ENCODE data around the gene NWD2.
A peak's percentile ranks its signal among the peaks of the same experiment; 100 is the strongest.
"Not testable (repeated sequence)": the region's sequence is repeated elsewhere in the genome, so short reads cannot be mapped to it uniquely, and the experiment has no call there.

Gene NWD2

GRCh38 chr4:37400241-37400881 lies 155.8 kb downstream of the NWD2 start:
- no peak for DNase-seq

DNA sequence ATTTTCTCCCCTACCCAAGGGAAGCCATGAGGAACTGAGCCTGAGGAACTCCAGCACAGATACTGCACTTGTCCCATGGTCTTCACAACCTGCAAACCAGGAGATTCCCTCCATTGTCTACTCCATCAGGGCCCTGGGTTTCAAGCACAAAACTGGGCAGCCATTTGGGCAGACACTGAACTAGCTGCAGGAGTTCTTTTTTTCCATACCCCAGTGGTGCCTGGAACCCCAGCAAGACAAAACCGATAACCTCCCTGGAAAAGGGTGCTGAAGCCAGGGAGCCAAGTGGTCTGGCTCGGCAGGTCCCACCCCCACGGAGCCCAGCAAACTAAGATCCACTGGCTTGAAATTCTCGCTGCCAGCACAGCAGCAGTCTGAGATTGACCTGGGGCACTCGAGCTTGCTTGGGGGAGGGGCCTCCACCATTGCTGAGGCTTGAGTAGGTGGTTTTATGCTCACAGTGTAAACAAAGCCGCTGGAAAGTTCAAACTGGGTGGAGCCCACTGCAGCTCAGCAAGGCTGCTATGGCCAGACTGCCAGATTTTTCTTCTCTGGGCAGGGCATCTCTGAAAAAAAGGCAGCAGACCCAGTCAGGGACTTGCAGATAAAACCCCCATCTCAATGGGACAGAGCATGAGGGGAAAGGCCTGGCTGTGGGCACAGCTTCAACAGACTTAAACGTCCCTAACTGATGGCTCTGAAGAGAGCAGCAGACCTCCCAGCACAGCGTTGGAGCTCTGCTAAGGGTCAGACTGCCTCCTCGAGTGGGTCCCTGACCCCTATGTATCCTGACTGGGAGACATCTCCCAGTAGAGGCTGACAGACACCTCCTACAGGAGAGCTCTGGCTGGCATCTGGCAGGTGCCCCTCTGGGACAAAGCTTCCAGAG lies 163.6 kb downstream of the NWD2 start:
- not testable (repeated sequence) for DNase-seq

GRCh38 chr4:37413612-37414011 lies 169.1 kb downstream of the NWD2 start:
- DNase-seq, result not testable (repeated sequence)

GRCh38 chr4:37415845-37416369 lies 171.4 kb downstream of the NWD2 start:
- no peak for DNase-seq

GRCh38 chr4:37421614-37422013 lies 177.1 kb downstream of the NWD2 start:
- DNase-seq, result no peak

GRCh38 chr4:37422102-37422501 lies 177.6 kb downstream of the NWD2 start:
- DNase-seq, result no peak

DNA sequence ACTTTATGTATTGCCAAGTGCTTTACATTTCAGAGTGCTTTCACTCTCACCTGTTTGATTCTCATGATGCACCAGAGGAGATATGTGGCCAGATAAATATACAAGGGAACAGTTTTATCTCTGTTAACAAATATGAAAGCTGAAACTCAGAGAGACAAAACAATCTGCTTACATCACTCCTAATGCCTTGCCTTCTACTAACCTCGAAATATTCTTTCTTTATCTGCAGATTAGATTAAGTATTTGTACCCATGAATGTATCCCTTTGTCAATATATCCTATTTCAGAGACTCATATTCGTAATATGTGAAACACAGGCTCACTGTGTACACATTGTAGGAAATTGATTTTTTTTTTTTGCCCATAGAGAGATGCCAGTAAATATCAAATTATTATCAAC lies 178.1 kb downstream of the NWD2 start:
- DNase-seq, result no peak

DNA sequence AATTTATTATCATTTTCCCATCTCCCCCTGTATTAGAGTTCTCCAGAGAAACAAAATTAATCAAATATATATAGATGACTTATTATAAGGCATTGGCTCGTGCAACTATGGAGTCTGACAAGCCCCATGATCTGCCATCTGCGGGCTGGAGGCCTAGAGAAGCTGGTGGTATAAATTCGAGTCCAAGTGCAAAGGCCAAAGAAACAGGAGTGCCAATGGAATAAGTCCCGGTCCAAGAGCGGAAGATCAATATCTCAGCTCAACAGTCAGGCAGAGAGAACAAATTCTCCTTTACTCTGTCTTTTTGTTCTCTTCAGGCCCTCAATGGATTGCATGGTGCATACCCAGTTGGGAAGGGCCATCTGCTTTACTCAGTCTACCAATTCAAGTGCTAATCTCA lies 178.8 kb downstream of the NWD2 start:
- no peak for DNase-seq

- DNase-seq, result no peak
Measured at GRCh38 chr4:37424753-37425152, 180.2 kb downstream of the NWD2 start.

DNA sequence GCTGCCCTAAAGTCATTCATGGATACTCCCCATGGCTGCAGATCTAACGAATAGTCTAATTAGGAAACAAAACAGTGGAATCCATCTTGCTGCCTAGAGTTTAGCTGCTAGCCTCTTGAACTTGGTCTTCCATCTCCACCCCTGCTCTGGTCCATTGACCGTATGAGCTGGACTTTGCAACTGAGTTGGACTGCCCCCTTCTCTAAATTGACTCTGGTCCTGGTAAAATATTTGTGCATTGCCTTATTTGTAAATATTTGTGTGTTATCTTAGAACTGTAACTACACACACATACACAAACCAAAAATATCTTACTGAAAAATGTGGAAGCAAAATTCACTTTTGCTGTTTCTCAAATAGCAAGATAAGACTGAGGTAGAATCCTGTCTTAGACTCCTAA lies 181.3 kb downstream of the NWD2 start:
- DNase-seq, result no peak

- DNase-seq, result no peak
Measured at GRCh38 chr4:37427193-37427592, 182.7 kb downstream of the NWD2 start.

- no peak for DNase-seq
Measured at GRCh38 chr4:37429906-37430305, 185.4 kb downstream of the NWD2 start.

- no peak for DNase-seq
Measured at GRCh38 chr4:37430718-37431416, 186.3 kb downstream of the NWD2 start.

- DNase-seq, result no peak
Measured at GRCh38 chr4:37431417-37431743, 186.8 kb downstream of the NWD2 start.

GRCh38 chr4:37434469-37434868 lies 189.9 kb downstream of the NWD2 start:
- DNase-seq, result peak; percentile 3

DNA sequence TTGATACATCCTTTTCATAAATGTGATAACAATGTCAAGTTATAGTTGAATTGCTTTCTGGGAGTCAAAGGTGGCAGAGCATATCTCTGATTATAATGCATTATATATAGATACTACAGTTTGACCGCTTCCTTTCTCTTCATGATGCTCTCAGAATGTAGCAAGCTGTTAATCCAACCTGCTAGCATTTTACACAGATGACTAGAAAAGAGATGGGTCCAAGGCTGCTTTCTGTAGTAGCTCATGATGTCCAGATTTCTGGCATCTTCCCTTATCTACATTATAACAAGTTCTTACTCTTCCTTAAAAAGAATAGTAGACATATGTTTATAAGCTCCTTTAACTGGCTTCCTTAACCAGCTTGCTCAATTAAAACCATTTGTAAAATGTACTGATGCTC lies 192.0 kb downstream of the NWD2 start:
- DNase-seq, result no peak

DNA sequence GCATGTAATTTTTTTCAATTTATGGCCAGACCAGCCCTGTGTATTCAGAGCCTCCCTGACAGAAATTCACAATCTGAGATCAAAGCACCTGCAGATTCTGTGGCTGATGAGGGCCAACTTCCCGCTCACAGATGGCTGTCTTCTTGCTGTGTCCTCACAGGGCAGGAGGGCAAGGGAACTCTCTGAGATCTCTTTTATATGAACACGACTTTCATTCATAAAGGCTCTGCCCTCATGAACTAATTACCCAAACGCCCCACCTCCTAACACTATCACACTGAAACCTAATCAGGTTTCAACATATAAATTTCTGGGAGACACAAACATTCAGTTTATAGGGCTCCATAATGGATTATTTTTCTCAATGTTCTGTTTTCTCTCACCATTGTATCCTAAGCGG lies 192.6 kb downstream of the NWD2 start:
- DNase-seq, result no peak

- DNase-seq, result no peak
Measured at GRCh38 chr4:37438564-37439279, 194.2 kb downstream of the NWD2 start.

GRCh38 chr4:37439809-37440474 lies 195.4 kb downstream of the NWD2 start:
- DNase-seq, result no peak

DNA sequence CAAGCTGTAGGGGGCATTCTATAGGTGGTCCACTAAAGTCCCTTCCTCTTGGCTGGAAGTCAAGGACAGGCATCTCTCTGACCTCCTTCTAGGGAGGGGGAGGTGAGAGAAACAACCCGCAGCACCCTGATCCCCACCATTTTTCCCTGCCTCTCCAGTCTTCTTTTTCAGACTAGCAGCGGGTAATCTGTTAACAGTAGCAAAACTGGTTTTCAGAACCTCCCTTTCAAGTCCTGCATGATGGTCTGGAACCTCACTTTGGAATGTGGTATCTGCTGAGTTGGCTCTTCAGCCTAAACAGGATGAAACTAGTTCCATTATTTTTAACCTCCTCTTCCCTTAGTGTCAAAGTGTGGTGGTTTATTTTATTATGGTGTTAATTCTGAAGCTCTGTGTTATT lies 196.0 kb downstream of the NWD2 start:
- DNase-seq, result no peak

DNA sequence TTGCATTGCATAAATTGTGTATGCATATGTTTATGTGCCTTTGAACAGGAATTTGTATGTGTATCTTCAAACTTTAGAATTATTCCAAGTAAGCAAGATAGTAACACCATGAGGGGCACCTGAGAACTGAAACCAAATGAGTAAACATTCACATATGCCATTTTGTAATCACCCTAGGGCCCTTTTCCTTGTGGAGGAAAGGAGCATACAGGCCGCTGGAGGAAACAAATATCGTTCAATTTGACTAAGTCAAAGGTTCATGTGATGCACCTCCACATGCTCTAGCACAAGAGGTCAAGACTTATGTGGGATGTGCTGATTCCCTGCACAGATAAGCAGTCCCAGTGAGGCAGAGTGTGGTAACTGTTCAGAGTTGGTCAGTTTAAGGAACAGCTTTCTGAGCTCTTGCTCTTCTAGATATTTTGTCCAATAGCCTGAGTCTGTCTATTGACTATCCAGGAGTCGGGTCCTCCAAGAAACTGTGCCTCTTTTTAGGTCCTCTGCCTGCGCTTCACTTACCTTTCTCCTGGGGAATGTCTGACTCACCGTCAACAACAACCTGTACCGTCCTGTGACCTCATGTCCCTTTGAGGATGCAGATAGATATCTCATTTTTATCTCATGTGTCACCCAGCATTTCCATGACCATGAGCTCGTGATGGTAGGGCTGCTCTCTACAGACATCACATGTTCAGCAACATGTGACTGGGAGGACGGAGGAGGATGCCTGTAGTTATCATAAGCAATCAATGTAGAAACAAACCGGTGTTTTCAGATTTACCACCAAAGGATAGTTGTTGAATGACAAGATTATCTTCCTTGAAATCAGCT lies 196.9 kb downstream of the NWD2 start:
- no peak for DNase-seq

- DNase-seq, result no peak
Measured at GRCh38 chr4:37442062-37442323, 197.4 kb downstream of the NWD2 start.

Data from NCI-H2171 treated with DMSO at 0.1 percent for 48 hours (cell line).